GM19395 (cell line): ENCODE measurements around the gene ITCH.
"Not testable (repeated sequence)": the region's sequence is repeated elsewhere in the genome, so short reads cannot be mapped to it uniquely, and the experiment has no call there.

Experiments
- ATAC-seq: cut with Tn5 transposase; IDR thresholded peaks from one replicate; pipeline ENCODE4 v1.9.1; 2021; ENCODE audit warnings: mild to moderate bottlenecking, moderate library complexity; ENCODE audit not compliant: unreplicated experiment

Gene ITCH

DNA sequence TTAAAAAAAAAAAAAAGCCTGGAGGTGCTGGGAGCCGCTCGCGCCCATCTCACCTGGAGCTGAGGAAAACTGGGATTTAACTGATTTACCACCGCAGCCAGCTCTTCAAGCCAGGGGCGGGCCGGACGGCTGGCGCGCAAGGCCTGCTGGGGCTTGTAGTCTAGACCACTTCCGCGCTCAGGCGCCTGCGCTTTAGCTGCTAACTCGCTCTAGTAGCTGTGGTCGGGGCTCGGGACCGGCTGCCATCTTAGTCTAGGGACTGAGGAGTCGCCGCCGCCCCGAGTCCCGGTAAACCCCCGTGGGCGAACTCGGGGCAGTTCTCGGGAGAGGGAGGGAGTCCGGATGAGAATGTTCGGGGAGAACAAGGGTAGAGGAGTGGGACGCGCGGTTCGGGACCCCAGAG is at the start of gene ITCH:
Gene ITCH (plus strand): TSS at position 212 of the 403 bp plus-strand sequence. CDS start 30,539 bp downstream, outside the sequence.
- peak; percentile 94 for ATAC-seq

DNA sequence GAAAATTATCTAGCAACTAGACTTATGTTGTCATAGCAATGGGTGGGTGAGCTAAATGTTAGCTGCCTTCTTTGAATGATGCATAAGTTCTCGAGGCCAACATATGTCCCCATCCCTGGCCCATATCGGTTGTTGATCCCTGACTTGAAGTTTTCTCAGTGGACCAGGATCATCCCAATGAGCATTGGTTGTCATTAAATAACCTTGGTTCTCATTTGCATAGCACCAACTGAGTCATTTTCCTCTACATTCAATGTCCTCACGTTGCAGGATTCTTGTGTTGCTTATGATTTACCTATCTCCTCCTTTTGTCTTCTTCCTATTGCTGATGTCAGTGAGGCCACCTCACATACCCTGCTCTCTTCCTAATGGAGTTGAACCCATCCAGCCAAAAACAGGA is 47.8 kb upstream of the ITCH start:
- no peak for ATAC-seq

DNA sequence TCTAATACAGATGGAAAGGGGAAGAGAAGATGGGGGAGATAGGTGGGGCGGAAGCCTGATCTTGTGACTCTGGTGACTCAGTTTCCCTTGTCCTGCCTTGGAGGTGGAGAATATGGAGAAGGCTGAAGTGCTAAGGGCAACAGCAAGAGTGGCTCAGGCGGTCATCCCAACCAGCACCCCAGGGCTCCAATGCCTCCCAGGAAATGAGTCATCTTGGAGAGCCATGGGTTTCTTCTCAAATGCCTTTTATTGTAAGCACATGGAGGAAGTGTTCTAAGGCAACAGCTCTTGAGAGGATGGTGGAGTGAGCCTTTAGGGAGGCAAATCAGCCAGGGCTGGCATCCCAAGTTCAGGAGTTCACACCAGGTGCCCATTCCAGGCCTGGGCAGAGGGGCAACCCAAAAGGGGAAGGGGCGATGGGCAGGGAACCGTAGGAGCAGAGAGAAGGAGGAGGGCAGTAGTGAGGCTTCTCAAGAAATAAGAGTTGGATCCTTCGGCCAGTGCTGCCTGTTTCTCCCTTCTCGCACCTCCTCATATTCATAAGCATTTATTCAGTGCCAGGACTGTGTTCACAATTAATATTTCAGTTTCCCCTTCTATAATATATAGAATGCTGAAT is 46.8 kb upstream of the ITCH start:
- no peak for ATAC-seq

DNA sequence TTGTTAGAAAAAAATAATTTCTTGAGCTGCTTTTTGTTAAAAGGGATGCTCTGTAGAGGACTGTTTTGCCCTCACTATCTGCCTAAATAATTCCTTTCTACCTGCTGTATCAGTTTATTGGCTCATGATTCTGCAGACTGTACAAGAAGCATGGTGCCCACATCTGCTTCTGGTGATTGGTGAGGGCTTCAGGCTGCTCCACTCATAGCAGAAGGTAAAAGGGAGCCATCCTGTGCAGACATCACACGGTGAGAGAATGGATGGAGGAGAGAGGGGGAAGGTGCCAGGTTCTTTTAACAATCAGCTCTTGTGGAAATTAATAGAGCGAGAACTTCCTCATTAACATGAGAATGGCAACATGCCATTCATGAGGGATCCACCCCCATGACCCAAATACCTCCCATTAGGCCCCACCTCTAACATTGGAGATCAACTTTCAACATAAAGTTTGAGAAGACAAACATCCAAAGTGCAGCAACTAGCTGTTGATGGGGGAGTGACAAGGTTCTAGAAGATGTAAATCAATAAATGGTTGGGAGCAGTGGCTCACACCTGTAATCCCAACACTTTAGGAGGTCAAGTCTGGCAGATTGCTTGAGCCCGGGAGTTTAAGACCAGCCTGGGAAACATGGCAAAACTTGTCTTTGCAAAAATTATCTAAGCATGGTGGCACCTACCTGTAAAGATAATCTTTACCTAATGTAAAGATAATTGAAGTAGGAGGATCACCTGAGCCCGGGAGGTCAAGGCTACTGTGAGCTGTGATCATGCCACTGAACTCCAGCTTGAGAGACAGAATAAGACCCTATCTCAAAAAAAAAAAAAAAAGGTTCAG is 44.2 kb upstream of the ITCH start:
- ATAC-seq: no peak

DNA sequence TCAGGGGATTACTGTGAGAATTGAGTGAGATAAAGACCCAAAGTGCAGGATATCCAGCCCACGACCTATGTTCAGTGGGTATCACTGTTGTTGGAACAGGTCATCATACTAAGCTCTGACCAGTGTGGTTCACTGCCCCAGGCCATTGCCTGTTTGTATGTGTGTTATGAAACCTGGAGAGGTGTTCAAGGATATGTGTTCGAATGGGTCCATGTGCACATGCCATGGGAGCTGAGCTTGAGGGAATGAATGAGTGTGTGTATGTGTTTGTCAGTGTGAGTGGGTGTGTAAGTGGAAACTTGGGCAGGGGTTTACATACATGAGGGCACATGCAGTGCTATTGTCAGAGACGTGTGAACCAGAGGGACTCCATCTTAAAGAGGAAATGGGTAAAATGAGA is 42.2 kb upstream of the ITCH start:
- ATAC-seq: no peak

DNA sequence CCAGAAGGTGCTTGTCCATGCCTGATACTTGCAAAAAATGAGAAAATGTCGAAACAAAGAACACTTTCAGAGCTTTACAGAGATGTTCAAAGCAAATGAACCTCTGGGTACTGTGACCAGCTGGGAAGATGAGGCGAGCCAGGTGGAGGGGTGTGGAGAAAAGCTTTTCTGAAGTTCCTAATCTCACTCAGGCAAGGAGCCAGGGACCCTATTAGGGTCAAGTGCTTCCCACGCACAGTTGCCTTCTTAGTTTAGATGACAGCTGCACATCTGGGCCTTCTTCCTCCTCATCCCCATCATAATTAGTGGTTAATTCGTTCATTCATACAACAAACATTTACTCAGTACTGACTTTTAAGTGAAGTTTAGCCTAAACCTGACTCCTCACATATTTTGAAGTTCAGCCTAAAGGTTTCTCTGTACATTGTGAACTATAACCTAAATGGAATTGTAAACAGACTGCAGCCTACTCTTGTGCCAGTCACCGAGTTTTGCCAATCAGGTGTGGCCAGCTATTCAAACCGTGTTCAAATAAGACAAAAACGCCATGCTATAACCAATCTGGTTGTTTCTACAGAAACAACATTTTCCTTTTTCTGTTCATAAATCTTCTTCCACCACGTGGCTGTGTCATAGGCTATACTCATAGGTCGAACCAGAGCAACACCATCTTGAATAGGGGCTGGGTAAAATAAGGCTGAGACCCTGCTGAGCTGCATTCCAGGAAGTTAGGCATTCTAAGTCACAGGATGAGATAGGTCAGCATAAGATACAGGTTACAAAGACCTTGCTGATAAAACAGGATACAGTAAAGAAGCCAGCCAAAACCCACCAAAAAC is 40.6 kb upstream of the ITCH start:
- ATAC-seq: no peak

DNA sequence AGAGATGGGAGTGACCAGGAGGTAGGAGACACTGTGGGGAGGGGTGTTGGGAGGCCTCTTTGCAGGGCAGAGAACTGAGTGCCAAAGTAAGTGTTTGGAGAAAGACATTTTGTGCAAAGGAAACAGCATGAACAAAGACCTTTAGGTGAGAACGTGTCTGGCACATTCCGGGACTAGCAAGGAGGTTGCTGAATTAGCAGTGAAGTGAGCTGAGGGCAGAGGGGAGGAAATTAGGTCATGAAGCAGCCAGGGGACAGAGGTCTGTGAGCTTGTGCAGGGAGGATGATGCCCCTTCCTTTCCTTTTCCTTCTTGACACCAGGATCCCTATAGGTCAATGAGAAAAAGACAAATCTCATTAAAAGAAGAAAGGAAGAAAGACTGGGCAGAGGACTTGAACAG is 38.5 kb upstream of the ITCH start:
- ATAC-seq: no peak

DNA sequence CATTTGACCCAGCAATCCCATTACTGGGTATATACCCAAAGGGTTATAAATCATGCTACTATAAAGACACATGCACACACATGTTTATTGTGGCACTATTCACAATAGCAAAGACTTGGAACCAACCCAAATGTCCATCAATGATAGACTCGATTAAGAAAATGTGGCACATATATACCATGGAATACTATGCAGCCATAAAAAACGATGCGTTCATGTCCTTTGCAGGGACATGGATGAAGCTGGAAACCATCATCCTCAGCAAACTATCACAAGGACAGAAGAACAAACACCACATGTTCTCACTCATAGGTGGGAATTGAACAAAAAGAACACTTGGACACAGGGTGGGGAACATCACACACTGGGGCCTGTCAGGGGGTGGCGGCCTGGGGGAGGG is 34.9 kb upstream of the ITCH start:
- ATAC-seq: not testable (repeated sequence)

DNA sequence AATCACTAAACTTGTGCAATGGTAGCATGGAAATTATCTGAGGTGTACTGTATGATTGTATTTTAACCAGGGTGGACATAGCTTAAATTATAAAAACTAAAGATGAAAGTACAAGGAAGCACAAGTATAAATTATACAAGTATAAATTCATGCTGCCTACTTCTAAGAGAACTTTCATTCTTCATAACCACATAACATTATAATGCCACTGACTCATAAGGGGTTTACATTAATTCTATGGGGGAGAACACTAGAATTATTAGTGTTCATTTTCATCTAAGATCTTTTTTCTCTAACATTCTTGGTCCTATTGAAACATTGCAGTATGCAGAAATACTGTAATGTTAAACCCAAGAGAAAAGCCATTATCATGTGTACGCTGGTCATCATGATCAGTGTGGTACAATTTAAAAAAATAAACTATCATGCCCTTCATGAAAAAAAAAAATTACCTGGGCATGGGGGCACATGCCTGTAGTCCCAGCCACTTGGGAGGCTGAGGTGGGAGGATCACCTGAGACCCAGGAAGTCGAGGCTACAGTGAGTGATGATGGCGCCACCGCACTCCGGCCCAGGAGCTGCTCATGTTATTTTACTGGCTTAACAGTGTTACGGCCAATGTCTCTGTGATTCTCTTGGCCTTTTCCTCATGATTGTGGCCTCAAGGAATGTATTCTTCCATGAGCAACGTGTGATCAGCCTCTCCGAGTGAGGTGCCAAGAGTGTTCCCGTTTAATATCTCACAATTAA is 34.0 kb upstream of the ITCH start:
- ATAC-seq: no peak

DNA sequence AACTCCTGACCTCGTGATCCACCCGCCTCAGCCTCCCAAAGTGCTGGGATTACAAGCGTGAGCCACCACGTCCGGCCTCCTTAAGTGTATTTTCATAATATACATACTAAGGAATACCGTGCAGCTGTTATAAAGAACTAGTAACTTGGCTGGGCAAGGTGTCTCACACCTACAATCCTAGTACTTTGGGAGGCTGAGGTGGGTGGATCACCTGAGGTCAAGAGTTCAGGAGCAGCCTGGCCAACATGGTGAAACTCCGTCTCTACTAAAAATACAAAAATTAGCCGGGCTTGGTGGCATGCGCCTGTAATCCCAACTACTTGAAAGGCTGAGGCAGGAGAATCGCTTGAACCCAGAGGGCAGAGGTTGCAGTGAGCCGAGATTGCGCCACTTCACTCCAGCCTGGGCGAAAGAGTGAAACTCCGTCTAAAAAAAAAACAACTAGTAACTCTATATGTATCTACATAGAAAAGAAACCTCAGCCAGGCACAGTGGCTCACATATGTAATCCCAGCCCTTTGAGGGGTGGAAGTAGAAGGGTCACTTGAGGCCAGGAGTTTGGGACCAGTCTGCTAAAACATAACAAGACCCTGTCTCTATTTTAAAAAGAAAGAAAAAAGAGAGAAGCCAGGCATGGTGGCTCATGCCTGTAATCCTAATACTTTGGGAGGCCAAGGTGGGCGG is 32.1 kb upstream of the ITCH start:
- ATAC-seq: not testable (repeated sequence)

DNA sequence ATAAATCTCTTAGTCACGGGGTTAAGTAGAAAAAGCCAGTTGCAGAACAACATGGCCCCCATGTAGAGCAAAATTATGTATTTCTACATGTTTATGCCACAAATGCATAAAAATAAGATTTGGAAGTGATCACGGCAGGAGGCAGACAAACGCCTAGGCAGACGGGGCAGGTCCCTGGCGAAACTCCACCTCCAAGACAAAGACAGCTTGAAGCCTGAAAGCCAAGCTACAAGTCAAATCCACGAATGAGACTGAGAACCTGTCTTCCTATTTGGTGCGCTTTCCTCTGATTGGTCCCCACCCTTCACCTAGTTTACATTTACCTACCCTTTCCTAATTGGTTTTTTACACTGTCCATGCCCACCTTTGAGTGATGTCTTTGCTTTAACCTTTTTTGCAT is 31.2 kb upstream of the ITCH start:
- ATAC-seq: no peak

DNA sequence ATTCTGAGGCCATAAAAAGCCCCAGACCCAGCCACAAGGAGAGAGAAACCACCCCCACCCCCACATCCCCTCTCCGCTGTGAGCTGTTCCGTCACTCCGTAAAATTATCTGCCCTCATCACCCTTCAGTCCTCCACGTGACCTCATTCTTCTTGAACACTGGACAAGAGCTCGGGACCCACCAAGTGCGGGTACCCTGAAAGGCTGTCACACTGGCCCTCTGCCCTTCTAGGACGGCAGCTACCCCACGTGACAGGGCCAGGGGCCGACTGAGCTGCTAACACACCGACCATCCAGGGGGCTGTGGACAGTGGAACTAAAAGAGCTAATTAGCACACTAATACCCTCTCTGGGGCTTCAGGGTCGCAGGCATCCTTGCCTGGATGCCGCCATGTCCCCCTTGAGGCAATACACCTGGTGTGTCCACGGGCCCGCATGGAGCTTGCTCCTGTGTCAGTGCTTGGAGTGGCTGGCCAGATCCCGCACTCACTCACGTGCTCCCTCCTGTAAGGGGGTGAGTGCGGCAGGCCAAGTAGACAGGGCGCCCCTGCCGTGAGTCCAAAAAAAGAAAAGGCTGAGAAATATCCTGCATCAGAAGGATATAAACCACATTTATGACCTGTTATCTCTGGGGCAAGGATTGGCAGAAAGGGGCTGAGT is 30.7 kb upstream of the ITCH start:
- ATAC-seq: no peak

DNA sequence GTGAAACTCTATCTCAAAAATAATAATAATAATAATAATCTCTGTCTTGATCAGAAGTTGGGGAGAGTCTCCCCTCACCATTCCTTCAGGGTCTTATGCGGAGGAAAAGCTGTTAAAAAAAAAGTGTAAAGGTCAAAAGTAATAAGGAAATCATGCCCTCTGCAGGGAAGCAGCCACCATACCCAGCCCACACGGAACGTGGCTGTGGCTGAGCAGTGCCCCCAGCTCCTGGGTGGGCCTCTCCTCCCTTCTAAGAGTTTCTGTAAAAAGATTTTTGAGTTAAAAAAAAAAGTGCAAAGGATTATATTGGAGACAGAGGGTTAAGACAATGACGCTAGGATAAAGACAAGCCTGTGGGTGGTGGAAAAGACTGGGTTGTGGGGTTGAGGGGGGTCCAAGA is 29.3 kb upstream of the ITCH start:
- ATAC-seq: no peak

DNA sequence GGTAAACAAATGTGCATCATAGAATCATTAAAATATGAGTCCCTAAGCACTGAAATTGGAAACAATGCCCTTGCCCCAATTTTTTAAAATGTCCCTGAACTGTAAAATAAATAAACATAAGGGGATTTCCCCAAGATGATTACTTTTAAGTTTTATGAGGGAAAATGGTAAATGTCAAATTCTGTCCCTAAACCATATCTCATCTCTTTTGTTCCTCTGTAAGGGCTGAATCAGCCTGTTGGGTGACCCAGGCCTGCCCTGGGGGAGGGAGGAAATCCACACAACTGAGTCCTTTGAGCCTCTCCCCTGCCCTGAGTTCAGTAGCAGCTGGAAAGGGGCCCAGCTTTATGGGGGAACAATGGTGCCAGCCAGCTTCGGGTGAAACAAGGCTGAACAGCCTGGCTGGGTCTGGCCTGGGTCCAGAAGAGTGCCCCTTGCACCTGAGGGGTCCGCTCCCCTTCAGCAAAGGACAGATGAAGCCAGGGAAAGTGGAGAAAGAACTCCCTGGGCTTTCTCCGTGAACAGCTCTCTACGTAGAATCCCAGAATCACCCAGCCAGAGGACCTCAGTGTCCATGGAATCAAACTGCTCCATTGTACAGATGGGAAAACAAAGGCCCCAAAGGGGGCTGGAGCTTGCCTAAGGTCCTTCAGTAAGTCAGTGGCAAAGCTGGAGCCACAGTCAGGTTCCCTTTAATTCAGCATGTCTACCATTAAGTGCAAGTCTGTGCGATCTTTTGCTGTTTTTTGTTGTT is 28.2 kb upstream of the ITCH start:
- no peak for ATAC-seq

DNA sequence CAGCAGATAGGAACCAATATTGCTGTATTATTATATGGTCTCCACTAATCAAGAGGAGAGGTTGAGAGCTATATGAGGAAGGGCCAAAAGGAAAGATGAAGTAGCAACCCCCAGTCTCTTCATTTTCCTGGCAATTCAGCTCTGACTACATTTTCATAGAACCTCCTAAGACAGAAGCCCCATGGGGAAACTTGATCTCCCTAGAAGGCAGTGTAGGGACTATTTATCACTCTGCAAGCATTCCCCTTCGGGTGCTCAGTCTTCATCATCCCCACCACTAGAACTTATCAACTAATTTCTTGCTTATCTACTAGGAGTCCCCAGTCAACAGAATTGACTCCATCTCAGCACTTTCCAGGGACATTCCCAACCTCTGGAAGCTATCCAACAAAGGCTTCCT is 25.5 kb upstream of the ITCH start:
- no peak for ATAC-seq

DNA sequence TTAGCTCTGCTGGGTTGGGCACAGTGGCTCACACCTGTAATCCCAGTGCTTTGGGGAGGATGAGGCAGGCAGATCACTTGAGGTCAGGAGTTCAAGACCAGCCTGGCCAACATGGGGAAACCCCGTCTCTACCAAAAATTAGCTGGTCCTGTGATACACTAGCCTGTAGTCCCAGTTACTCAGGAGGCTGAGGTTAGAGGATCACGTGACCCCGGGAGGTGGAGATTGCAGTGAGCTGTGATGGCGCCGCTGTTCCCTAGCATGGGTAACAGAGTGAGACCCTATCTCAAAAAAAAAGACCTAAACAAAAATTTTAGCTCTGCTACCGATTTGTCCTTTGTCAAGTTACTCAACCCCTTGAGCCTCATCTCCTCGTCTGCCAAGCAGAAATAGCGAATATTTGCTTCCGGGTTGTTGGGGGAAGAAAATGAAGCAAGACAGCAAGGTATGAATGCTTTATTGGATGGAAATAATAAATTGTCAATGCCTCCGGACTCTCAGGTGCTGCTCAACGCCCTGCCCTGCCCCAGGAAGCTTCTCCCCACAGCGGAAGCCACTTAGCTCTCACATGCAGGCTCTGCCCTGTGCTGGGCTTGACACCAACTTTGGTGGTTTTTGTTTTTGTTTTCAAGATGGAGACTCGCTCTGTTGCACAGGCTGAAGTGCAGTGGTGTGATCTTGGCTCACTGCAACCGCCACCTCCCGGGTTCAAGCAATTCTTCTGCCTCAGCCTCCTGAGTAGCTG is 24.9 kb upstream of the ITCH start:
- no peak for ATAC-seq

DNA sequence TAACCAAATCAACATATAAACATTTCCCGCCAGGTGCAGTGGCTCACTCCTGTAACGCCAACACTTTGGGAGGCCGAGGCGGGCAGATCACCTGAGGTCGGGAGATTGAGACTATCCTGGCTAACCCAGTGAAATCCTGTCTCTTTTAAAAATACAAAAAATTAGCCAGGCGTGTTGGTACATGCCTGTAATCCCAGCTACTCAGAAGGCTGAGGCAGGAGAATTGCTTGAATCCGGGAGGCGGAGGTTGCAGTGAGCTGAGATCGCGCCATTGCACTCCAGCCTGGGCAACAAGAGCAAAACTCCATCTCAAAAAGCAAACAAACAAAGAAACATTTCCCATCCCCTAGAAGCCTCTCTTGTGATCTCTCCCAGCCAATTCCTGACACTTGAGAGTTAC is 22.3 kb upstream of the ITCH start:
- ATAC-seq: not testable (repeated sequence)

DNA sequence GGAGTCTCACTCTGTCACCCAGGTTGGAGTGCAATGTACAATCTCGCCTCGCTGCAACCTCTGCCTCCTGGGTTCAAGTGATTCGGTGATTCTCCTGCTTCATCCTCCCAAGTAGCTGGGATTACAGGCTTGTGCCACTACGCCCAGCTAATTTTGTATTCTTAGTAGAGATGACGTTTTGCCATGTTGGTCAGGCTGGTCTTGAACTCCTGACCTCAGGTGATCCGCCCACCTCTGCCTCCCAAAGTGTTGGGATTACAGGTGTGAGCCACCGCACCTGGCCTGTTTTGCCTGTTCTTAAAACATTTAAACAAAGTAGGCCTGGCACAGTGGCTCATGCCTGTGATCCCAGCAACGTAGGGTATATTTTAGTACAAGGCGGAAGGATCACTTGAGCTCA is 21.9 kb upstream of the ITCH start:
- ATAC-seq: not testable (repeated sequence)
